ENCODE data around the gene FAM200B.

The FAM200B gene

GRCh38 chr4:15681372-15682241, at the start of gene FAM200B:
TSS of gene FAM200B (plus strand) at chr4:15681827. CDS start at chr4:15686978, 5,151 bp downstream.
- peak; percentile 97 for DNase-seq (ENCODE audit: low read depth)

GRCh38 chr4:15636818-15637217, 44.8 kb upstream of the FAM200B start:
- DNase-seq (ENCODE audit: low read depth): no peak

- no peak for DNase-seq (ENCODE audit: low read depth)
Measured at GRCh38 chr4:15638418-15638817, 43.2 kb upstream of the FAM200B start.

GRCh38 chr4:15648600-15648999, 33.0 kb upstream of the FAM200B start:
- no peak for DNase-seq (ENCODE audit: low read depth)

- DNase-seq (ENCODE audit: low read depth): peak; percentile 45
Measured at GRCh38 chr4:15649914-15650545, 31.6 kb upstream of the FAM200B start.

- no peak for DNase-seq (ENCODE audit: low read depth)
Measured at GRCh38 chr4:15651676-15652075, 30.0 kb upstream of the FAM200B start.

GRCh38 chr4:15652191-15652590, 29.4 kb upstream of the FAM200B start:
- DNase-seq (ENCODE audit: low read depth): no peak

- DNase-seq (ENCODE audit: low read depth): no peak
Measured at GRCh38 chr4:15652841-15653240, 28.8 kb upstream of the FAM200B start.

GRCh38 chr4:15653420-15653819, 28.2 kb upstream of the FAM200B start:
- DNase-seq (ENCODE audit: low read depth): no peak

- DNase-seq (ENCODE audit: low read depth): no peak
Measured at GRCh38 chr4:15653864-15654592, 27.6 kb upstream of the FAM200B start.

- DNase-seq (ENCODE audit: low read depth): peak; percentile 25
Measured at GRCh38 chr4:15654593-15655222, 26.9 kb upstream of the FAM200B start.

- peak; percentile 78 for DNase-seq (ENCODE audit: low read depth)
Measured at GRCh38 chr4:15655223-15656037, 26.2 kb upstream of the FAM200B start, which contains the start of gene FBXL5. TSS of gene FBXL5 (minus strand) at chr4:15655357. CDS start at chr4:15655287, 70 bp downstream.

- no peak for DNase-seq (ENCODE audit: low read depth)
Measured at GRCh38 chr4:15656038-15656470, 25.6 kb upstream of the FAM200B start.

- DNase-seq (ENCODE audit: low read depth): no peak
Measured at GRCh38 chr4:15657366-15657765, 24.3 kb upstream of the FAM200B start.

GRCh38 chr4:15658136-15658770, 23.4 kb upstream of the FAM200B start:
- no peak for DNase-seq (ENCODE audit: low read depth)

- DNase-seq (ENCODE audit: low read depth): no peak
Measured at GRCh38 chr4:15658781-15659180, 22.8 kb upstream of the FAM200B start.

- no peak for DNase-seq (ENCODE audit: low read depth)
Measured at GRCh38 chr4:15659768-15660570, 21.7 kb upstream of the FAM200B start.

- no peak for DNase-seq (ENCODE audit: low read depth)
Measured at GRCh38 chr4:15665753-15666365, 15.8 kb upstream of the FAM200B start.

GRCh38 chr4:15667006-15667405, 14.6 kb upstream of the FAM200B start:
- no peak for DNase-seq (ENCODE audit: low read depth)

Measured in activated T-cell treated with anti-CD3 and anti-CD28 coated beads for 24 hours (primary cell).